ENCODE measurements around the gene SHOC2. TPM values are rescaled to one million over a fixed set of nuclear protein-coding genes. Genes with fewer than 3 reads are reported as not detected.

SHOC2 gene
- polyA plus RNA-seq, 6 donors from 2014 or later = 92.5 to 139 (median 123) TPM

DNA sequence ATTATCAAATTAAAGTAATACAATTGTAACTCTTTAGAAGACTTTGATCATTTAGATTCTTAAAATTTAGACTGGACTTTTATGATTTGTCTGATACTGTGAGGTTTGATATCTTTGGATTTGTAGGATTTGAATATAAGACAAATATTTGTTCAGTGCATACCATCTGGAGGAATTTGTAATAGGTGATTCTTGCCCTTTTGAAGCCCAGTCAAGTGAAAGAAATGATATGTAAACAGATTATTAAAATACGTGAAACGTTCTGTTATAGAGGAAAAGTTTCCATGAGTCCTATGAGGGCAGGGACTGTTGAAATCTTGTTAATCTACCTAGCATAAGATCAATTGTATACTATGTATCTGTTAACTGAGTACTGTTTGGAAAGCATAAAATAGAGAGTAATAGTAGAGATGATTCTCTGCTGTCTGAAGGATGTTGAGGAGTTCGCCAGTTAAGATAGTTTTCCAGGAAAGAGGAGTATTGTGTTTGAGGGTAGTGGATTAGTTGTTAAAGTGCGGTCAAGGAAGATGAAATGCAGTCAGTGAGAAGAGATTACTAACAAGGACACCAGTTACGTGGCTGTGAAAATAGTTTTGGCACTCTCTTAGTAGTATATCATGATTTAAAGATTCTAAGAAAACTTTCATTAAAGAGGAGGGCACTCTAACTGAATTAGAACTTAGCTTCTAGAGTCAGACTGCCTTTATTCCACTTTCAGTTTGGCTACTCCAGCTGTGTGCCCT is 33.3 kb upstream of the SHOC2 start:
- no peaks in the 10 kb centered on the region for H3K9me3 Mint-ChIP-seq
- peak overlapping the region in 4 of 6 donors; percentile 4 to 90 (median 14) for H3K27ac Mint-ChIP-seq
- H3K4me3 Mint-ChIP-seq = no peak overlapping the region
- H3K4me1 Mint-ChIP-seq = peaks cover 22 to 29% (median 27%) of the 10 kb centered on the region in 3 donors
- H3K27me3 Mint-ChIP-seq = no peaks in the 10 kb centered on the region
- H3K36me3 Mint-ChIP-seq = peaks cover 20 to 25% of the 10 kb centered on the region in 2 donors
- no peak for DNase-seq
- ATAC-seq (ENCODE audit: low read depth in 2 of 2) = no peak

DNA sequence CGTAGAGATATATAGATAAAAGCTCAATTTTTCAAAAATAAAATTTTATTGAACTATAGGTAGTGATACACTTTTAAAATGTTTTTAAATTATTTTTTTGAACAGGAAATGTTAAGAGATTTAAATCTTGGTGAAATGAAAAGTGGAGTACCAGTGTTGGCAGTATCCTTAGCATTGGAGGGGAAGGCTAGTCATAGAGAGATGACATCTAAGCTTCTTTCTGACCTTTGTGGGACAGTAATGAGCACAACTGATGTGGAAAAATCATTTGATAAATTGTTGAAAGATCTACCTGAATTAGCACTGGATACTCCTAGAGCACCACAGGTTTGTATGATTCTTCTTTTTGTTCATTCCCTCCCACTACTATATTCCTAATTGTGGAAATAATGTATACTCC is 31.8 kb upstream of the SHOC2 start:
- DNase-seq (no peak), ATAC-seq (ENCODE audit: low read depth in 2 of 2) (no peak)
- Mint-ChIP-seq H3K9me3 (no peaks in the 10 kb centered on the region), H3K4me3 (no peak overlapping the region), H3K4me1 (peaks cover 18 to 29% (median 22%) of the 10 kb centered on the region in 3 donors), H3K27ac (peak overlapping the region in 3 of 6 donors; percentile 41 to 71 (median 61)), H3K27me3 (no peaks in the 10 kb centered on the region), H3K36me3 (peaks cover 17 to 24% of the 10 kb centered on the region in 2 donors)

DNA sequence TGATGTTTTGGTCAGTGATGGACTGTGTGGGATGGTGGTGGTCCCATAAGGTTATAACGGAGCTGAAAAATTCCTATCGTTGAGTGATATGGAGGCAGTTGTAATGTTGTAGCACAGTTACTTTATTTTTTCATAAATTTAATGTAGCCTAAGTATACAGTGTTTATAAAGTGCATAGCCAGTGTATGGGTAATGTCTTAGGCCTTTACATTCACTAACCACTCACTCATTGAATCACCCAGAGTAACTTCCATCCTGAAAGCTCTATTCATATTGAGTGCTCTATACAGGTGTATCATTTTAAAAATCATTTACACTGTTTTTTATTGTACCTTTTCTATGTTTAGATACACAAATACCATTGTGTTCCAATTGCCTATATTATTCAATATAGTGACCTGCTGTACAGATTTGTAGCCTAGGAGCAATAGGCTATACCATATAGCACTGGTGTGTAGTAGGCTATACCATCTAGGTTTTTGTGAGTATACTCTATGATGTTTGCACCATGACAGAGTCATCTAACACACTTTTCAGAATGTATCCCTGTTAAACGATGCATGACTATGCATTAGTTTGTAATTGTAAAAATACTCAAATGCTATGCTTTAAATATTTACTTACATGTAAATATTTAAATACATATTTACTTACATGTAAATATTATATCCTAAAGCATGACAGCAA is 26.7 kb upstream of the SHOC2 start:
- DNase-seq = no peak
- Mint-ChIP-seq H3K4me1 (peaks cover 2 to 19% (median 18%) of the 10 kb centered on the region in 3 donors), H3K4me3 (no peak overlapping the region), H3K27ac (peak overlapping the region in 1 of 6 donors; percentile 73), H3K27me3 (no peaks in the 10 kb centered on the region), H3K36me3 (peaks cover 12 to 24% of the 10 kb centered on the region in 2 donors), H3K9me3 (no peaks in the 10 kb centered on the region)
- ATAC-seq (ENCODE audit: low read depth in 2 of 2) = no peak

DNA sequence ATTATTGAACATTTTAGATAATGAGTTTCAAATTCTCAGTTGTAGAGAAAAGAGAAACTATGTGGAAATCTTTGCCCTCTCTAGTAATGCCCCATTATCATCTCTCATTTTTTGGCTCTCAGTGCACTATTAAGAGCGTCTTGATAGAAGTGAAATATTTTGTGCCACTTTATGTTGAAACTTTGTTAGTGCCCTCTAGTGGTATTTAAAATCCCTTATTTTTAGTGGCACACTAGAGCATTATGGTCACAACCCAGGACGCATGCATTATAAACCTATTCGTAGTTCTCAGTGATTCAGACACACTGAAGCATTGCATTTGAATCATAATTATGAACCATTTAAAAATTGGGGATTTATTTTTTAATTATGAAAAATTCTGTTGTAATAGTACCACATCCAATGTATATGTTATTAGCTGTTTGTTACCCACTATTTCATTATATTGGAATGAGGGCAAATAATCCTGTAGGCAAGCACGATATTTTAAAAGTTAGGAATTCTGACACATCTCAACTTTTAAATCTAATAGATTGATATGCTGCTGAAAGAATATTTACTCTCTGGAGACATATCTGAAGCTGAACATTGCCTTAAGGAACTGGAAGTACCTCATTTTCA is 25.7 kb upstream of the SHOC2 start:
- peak; percentile 92 to 97 for ATAC-seq (ENCODE audit: low read depth in 2 of 2)
- H3K4me3 Mint-ChIP-seq = no peak overlapping the region
- H3K9me3 Mint-ChIP-seq = no peaks in the 10 kb centered on the region
- H3K27ac Mint-ChIP-seq = peak overlapping the region in 1 of 6 donors; percentile 51
- DNase-seq = peak; percentile 50
- H3K4me1 Mint-ChIP-seq = peaks cover 2 to 19% (median 18%) of the 10 kb centered on the region in 3 donors
- H3K27me3 Mint-ChIP-seq = no peaks in the 10 kb centered on the region
- peaks cover 10 to 24% of the 10 kb centered on the region in 2 donors for H3K36me3 Mint-ChIP-seq

DNA sequence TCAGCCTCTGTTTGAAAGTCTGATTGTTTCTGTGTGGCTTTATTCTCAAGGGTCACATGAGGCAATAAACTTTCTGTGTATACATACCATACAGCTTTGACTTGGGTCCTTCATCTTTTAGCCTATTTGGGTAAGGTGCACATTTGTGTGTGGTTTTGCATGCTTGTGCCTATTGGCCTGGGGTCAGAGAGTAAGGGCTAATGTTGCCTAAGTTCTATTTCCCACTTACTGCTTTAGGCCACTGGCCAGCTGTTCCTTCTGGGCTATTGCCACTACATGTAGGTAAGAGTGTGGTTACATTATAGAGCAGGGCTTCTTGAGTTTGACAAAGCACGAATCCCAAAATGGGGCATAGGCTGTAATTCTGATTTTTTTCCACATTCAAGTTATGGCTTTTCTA is 22.2 kb upstream of the SHOC2 start:
- no peak for ATAC-seq (ENCODE audit: low read depth in 2 of 2)
- H3K36me3 Mint-ChIP-seq = peaks cover 9 to 17% of the 10 kb centered on the region in 2 donors
- H3K9me3 Mint-ChIP-seq = no peaks in the 10 kb centered on the region

DNA sequence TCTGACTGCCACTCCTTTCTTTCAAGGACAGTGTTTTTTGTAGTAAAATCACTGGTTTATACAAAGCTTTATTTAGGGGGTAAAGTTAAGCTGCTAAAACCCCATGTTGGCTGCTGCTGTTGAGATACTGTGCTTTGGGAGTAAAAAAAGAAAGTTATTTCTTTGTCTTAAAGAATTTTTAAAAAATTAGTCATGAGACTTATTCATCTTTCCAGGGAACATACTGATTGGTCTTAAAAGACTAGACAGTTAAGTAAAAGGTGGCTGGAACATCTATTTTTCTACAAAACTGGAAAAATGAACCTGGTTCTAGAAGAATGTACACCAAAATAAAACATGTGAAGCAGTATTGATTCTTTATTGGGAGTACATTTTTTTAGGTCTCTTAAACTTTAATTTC is 21.0 kb upstream of the SHOC2 start:
- Mint-ChIP-seq H3K36me3 (peaks cover 9 to 17% of the 10 kb centered on the region in 2 donors), H3K9me3 (no peaks in the 10 kb centered on the region), H3K27me3 (no peaks in the 10 kb centered on the region), H3K4me3 (no peak overlapping the region), H3K4me1 (peaks cover 7 to 24% (median 23%) of the 10 kb centered on the region in 3 donors), H3K27ac (peak overlapping the region in 1 of 6 donors; percentile 20)
- ATAC-seq (ENCODE audit: low read depth in 2 of 2) (no peak), DNase-seq (no peak)

More for the DNA sequence above, 22.2 kb upstream of the SHOC2 start:
- DNase-seq = no peak
- H3K4me1 Mint-ChIP-seq = peaks cover 0 to 17% (median 14%) of the 10 kb centered on the region in 3 donors
- H3K27me3 Mint-ChIP-seq = no peaks in the 10 kb centered on the region
- H3K27ac Mint-ChIP-seq = no peak overlapping the region
- H3K4me3 Mint-ChIP-seq = no peak overlapping the region

DNA sequence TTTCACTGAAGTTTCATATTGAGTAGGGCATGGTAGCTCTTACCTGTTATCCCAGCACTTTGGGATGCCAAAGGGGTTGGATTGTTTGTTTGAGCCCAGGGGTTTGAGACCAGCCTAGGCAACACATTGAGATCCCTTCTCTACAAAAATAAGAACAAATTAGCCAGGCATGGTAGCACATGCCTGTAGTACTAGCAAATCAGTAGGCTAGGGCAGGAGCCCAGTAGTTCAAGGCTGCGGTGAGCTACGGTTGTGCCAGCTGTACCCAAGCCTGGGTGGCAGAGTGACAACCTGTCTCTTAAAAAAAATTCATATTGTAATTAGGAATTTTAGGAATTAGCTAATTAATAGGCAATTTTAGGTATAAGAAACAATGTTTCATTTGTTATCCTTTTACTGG is 18.4 kb upstream of the SHOC2 start:
- ATAC-seq (ENCODE audit: low read depth in 2 of 2) (no peak), DNase-seq (no peak)
- peaks cover 7 to 9% of the 10 kb centered on the region in 2 donors for H3K36me3 Mint-ChIP-seq
- no peaks in the 10 kb centered on the region for H3K27me3 Mint-ChIP-seq
- peak overlapping the region in 1 of 6 donors; percentile 77 for H3K27ac Mint-ChIP-seq
- H3K4me1 Mint-ChIP-seq = peaks cover 8 to 25% (median 20%) of the 10 kb centered on the region in 3 donors
- H3K4me3 Mint-ChIP-seq = no peak overlapping the region
- no peaks in the 10 kb centered on the region for H3K9me3 Mint-ChIP-seq

DNA sequence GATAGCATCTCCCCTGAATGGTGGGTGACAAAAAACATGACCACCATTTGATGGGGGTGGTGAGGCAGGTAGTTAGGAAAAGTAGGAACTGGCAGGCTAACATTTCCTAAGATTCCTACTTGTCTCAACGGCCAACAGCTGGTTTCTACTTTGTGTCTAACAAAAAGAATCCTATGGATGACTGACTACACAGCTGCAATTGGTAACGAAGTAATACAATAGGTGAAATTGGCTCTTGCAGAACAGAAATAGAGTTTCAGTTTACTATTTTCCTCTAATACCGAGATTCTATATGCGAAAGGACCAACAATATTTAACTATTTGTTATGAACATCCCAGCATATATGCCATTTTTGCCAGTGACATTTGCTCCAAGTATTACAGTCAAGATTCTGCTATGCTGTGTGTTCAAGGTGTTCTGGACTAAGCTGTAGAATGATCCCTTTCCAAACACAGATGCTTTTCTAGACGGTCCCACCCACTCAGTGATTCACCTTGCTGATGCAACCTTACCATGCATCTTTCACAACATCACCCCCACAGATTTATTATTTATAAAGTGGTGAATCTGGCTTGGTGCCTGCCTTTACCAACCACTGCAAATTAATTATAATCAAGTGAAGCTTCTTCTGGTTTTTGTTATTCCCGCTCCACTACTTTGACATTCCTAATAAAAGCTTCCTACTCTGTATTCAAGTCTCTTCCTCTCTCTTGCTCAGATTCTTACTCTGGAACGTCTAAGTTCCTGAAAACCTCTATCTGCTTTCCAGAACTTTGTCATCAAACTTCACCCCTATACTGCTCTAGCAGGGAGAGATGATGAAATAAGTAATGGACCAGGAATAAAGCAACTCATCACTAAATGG is 17.2 kb upstream of the SHOC2 start:
- peaks cover 0 to 4% of the 10 kb centered on the region in 2 donors for H3K36me3 Mint-ChIP-seq
- ATAC-seq (ENCODE audit: low read depth in 2 of 2) (no peak), DNase-seq (no peak)
- peak overlapping the region in 3 of 6 donors; percentile 40 to 93 (median 45) for H3K27ac Mint-ChIP-seq
- H3K27me3 Mint-ChIP-seq = no peaks in the 10 kb centered on the region
- peaks cover 10 to 18% (median 18%) of the 10 kb centered on the region in 3 donors for H3K4me1 Mint-ChIP-seq
- peak overlapping the region in 1 of 8 donors; percentile 10 for H3K4me3 Mint-ChIP-seq
- no peaks in the 10 kb centered on the region for H3K9me3 Mint-ChIP-seq

DNA sequence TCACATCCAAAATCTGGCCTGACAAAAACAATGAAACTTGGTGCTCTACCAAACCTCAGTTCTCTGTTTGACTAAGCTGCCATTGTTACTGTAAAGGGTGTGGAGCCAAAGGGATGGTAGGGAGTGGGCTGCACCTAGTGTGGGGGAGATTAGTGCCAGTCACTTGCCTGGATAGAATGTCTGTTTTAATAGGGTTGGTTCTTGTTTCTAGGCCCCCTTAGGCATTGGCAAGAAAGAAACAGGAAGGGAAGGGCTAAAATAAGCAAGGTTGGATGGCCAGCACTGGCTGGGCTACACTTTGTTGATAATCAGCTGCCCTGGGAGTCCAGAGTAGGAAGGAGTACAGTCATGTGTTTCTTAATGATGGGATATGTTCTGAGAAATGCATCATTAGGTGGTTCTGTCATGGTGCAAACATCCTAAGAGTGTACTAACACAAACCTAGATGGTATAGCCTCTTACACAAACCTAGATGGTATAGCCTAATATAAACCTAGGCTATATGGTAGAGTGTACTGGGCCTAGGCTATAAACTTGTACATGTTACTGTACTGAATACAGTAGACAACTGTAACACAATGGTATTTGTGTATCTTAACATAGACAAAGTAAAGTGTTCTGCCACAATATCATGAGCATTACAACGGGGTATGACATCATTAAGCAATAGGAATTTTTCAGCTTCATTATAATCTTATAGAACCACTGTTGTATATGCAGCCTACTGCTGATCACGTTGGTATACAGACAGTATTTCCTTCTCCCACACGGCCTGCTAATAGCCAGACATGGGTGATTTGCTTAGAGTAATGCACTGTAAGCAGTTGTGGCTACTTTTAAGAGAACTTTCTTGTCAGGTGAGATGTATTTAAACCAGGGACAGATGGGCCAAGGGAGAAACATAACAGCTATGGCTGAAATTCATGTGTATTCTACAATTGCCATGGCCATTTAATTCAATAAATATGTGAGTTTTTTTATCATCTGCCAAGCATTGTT is 15.8 kb upstream of the SHOC2 start:
- peaks cover 10 to 22% (median 21%) of the 10 kb centered on the region in 3 donors for H3K4me1 Mint-ChIP-seq
- ATAC-seq (ENCODE audit: low read depth in 2 of 2) (no peak), DNase-seq (no peak)
- H3K27ac Mint-ChIP-seq = peak overlapping the region in 5 of 6 donors; percentile 2 to 76 (median 24)
- peaks cover 0 to 4% of the 10 kb centered on the region in 2 donors for H3K36me3 Mint-ChIP-seq
- no peaks in the 10 kb centered on the region for H3K9me3 Mint-ChIP-seq
- H3K4me3 Mint-ChIP-seq = no peak overlapping the region
- H3K27me3 Mint-ChIP-seq = no peaks in the 10 kb centered on the region

DNA sequence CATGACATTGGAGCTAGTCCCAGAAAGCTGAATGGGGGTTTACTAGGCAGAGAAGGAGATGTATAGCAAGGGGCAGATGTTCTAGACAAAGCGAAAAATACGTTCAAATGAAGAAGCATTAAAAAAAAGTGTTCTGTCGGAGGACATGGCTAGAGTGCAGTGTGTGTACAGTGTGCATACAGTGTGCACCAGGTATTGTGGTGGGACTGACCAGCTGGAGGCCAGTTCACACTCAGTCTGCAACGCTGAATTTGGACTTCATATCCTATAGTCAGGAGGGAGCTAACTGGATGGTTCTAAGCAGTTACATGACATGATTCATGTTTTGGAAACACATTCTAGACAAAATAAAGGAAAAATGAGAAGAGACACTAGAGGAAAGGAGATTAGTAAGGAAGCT is 9.3 kb upstream of the SHOC2 start:
- H3K27me3 Mint-ChIP-seq = no peaks in the 10 kb centered on the region
- no peaks in the 10 kb centered on the region for H3K9me3 Mint-ChIP-seq
- H3K4me3 Mint-ChIP-seq = no peak overlapping the region
- no peaks in the 10 kb centered on the region for H3K36me3 Mint-ChIP-seq
- ATAC-seq (ENCODE audit: low read depth in 2 of 2) = no peak
- no peak for DNase-seq
- peak overlapping the region in 3 of 6 donors; percentile 3 to 36 (median 6) for H3K27ac Mint-ChIP-seq
- H3K4me1 Mint-ChIP-seq = peaks cover 9 to 12% (median 11%) of the 10 kb centered on the region in 3 donors

DNA sequence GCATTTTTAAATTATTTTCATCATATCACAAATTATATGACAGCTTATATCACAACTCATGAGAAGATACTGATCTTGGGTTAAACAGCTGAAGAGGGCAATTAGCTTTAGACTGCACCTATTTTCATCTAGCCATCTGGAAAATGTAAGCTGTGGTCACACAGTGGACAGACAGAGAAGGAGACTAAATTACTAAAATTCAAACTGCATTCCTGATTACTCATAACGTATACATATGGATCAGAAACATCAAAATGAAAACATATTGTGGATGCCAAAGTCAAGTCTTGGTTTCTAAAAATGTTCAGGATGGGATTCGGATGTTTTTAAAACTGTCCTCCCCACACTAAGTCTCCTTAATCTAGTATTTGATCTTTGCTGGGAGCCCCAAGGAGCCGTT is 7.0 kb upstream of the SHOC2 start:
- ATAC-seq (ENCODE audit: low read depth in 2 of 2) (no peak), DNase-seq (no peak)
- peaks cover 13 to 18% (median 16%) of the 10 kb centered on the region in 3 donors for H3K4me1 Mint-ChIP-seq
- no peak overlapping the region for H3K4me3 Mint-ChIP-seq
- H3K9me3 Mint-ChIP-seq = no peaks in the 10 kb centered on the region
- no peaks in the 10 kb centered on the region for H3K36me3 Mint-ChIP-seq
- peak overlapping the region in 1 of 6 donors; percentile 89 for H3K27ac Mint-ChIP-seq
- no peaks in the 10 kb centered on the region for H3K27me3 Mint-ChIP-seq

DNA sequence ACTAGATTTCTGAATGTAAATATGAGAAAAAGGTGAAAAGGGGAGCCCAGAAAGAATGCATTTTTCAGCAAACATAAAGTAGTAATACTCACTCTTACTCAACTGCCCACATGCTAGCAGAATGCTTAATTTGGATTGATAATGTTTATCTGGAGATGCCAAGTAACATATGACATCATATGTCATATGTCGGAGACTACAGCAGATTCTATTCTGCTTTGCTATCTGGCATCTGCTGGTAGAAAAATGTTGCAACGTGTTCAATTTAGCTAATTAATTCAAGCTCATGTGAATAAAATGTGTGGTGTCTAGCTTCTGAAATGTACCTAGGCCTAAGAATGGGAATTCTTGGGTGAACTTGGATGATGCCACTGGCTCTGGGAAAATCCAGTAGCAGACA is 5.0 kb upstream of the SHOC2 start:
- Mint-ChIP-seq H3K9me3 (no peaks in the 10 kb centered on the region), H3K4me1 (peaks cover 21 to 24% (median 21%) of the 10 kb centered on the region in 3 donors), H3K4me3 (no peak overlapping the region), H3K36me3 (no peaks in the 10 kb centered on the region), H3K27me3 (no peaks in the 10 kb centered on the region), H3K27ac (peak overlapping the region in 1 of 6 donors; percentile 24)
- ATAC-seq (ENCODE audit: low read depth in 2 of 2) (no peak), DNase-seq (no peak)

Data from naive B cell (primary cell).